RCC 7860 (cell line): ENCODE measurements around the gene GRAMD2A.
A peak's percentile ranks its signal among the peaks of the same experiment; 100 is the strongest.

Experiments used
- DNase-seq: peaks from one replicate; pipeline ENCODE4 v3.0.0-alpha.2; 2015; ENCODE audit warnings: low spot score
- FAIRE-seq: peaks from 2 replicates; lab custom pipeline; 2012; peaks lifted over from hg19 to GRCh38; lab: Jason Lieb, UNC

Gene GRAMD2A

DNA sequence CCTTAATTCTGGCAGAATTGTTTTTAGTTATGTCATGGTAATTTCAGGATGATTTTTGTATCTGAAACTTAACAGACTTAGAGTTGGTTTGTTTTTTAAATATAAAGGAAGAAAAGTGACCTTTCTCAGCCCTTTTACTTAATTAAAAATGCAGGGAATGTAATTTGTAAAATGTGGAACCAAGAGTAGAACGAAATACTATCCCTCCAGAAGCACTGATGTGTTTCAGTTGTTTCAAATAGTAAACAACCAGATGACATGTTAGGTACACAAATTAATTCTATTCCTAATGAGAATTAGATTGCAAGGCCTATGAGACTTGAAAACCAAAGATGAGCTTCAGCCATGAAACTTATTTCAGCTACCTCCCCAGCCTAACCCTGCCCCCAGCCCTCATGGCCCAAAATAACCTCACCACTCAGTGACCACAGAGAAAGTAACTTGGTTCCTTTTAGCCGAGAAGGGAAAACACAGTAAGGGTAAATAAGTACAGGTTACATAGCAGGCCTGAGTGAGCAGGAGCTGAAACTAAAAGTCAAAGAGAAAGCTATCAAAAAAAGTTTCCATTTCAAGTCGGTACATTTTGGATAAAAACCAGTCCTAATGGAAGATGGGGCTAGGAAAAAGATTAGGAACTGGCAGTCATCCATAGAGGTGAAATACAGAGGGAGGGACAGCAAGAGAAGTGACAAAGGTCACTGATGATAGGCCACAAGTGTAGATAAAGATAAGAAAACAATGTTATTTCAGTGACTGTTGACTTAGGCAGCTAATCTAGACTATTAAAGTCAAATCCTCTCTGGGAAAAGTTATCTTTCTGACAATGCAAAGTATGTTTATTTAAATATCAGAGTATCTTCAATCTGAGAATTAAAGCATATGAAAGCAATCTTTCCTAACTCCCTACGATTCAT, 56.2 kb downstream of the GRAMD2A start:
- FAIRE-seq (peak; percentile 18), DNase-seq (no peak)

DNA sequence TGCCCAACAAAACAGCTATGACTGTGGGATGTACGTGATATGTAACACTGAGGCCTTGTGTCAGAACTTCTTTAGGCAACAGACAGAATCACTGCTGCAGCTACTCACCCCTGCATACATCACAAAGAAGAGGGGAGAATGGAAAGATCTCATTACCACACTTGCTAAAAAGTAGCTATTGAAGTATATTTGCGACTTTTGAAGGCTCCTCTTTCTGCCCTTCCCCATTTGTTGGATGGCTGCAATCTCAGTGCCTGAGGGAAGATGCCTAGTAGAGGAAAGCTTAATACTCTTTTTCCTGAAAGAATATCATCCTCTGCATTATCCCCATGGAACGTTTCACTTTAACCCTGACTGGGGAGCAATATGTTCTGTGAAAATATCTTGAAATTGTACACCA, 57.5 kb downstream of the GRAMD2A start:
- FAIRE-seq (no peak), DNase-seq (no peak)

- DNase-seq (no peak), FAIRE-seq (no peak)
Observed at GRCh38 chr15:72139667-72140066, 57.9 kb downstream of the GRAMD2A start.

- FAIRE-seq (peak; percentile 7), DNase-seq (no peak)
Observed at GRCh38 chr15:72136170-72137051, 61.2 kb downstream of the GRAMD2A start.

GRCh38 chr15:72135719-72136118, 61.9 kb downstream of the GRAMD2A start:
- no peak for FAIRE-seq
- no peak for DNase-seq

DNA sequence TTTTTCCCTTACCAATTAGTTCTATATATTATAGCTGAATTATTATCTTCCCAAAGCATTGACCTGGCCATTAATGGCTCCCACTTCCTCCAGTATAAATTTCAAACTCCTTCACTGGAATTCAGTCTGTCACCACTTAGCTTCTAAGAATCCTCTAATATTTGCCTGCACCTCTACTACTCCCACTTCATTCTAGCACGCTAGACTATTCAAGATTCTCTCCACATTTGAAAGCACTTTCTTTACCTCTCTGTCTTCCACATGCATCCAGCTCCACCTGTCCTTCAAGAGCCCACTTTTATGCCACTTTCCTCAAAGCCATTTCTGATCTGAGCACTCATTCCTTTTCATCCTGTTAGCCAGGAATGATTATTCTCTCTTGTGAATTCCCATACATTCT, 64.4 kb downstream of the GRAMD2A start:
- DNase-seq = no peak
- FAIRE-seq = no peak

GRCh38 chr15:72131922-72132321, 65.7 kb downstream of the GRAMD2A start:
- DNase-seq = no peak
- no peak for FAIRE-seq

DNA sequence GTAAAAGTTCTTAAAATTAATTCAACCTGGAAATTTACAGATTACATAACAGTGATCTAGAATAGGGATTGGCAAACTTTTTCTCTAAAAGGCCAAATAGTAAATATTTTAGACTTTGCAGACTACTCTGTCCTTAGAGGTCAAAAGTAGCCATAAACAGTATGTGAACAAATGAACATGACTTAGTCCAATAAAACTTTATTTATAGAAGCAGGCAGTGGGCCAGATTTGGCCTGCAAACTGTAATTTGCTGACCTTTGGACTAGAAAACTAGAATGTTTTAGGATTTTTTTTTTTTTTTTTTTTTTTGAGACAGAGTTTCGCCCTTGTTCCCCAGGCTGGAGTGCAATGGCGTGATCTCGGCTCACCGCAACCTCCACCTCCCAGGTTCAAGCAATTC, 67.3 kb downstream of the GRAMD2A start:
- FAIRE-seq = no peak
- DNase-seq = no peak

DNA sequence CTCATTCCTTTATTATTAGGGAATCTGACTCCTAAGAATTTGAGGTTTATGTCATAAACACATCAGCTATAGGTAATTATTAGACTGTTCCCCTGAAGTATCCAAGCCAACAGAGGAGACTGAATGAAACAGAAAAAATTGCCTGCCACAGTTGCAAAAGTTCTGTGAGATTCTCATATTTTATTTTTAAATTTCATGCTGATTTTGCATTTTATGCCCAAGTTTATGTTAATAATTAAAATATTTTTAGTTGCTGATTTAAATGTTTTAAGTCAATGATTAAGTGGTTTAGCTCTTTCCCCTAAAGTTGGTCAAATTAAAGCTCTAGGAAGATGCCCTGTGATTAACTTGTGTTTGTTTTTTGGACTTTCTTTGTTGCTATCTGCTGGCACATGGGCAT, 69.2 kb downstream of the GRAMD2A start:
- FAIRE-seq (no peak), DNase-seq (no peak)

GRCh38 chr15:72127724-72128322, 69.8 kb downstream of the GRAMD2A start:
- FAIRE-seq (no peak), DNase-seq (no peak)

GRCh38 chr15:72124218-72124617, 73.4 kb downstream of the GRAMD2A start:
- no peak for FAIRE-seq

GRCh38 chr15:72118017-72118978, 79.3 kb downstream of the GRAMD2A start, which contains the start of the genes MYO9A and SENP8:
Gene MYO9A (minus strand): TSS chr15:72118150. CDS start chr15:72046563, 71,587 bp downstream.
Gene SENP8 (plus strand): TSS chr15:72118403. CDS start chr15:72139624, 21,221 bp downstream.
- DNase-seq (peak; percentile 96), FAIRE-seq (peak; percentile 66)

More at GRCh38 chr15:72124218-72124617, 73.4 kb downstream of the GRAMD2A start:
- DNase-seq = no peak

GRCh38 chr15:72117486-72118016, 80.0 kb downstream of the GRAMD2A start:
- FAIRE-seq (no peak), DNase-seq (peak; percentile 23)

DNA sequence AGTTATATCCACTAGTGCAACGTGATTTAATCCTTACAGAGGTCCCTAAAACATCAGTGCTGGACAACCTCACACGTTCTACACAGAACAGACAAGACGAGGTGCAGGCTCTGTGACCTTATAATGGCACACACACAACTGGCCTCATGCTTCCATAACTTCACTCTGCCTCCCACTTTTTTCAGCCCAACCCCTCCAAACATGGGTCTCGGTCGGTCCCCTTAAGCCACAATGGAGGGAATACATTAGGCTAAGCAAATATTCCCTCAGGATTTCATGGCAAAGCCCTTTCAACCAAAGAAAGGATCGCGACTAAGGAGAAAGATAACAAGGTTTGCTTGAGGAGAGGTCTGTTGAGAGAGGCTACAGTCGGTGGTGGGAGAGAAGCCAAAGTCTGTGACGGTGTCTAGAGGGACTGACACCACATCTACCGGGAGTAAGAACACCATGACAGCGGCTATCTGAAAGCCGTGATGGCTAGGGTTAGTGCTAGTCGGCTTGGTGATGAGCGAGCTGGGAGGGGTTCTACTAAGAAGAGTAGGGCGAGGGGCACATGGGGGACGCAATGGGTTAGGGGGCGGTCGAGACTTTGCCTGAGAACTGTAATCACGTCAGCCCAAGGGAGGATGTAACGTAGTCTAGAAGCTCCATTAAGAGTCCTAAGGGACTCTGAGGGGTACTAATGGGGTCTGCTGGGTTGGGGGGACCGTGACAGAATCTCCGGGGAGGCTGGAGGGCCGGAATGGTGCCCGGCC, 80.7 kb downstream of the GRAMD2A start:
- DNase-seq = peak; percentile 3

DNA sequence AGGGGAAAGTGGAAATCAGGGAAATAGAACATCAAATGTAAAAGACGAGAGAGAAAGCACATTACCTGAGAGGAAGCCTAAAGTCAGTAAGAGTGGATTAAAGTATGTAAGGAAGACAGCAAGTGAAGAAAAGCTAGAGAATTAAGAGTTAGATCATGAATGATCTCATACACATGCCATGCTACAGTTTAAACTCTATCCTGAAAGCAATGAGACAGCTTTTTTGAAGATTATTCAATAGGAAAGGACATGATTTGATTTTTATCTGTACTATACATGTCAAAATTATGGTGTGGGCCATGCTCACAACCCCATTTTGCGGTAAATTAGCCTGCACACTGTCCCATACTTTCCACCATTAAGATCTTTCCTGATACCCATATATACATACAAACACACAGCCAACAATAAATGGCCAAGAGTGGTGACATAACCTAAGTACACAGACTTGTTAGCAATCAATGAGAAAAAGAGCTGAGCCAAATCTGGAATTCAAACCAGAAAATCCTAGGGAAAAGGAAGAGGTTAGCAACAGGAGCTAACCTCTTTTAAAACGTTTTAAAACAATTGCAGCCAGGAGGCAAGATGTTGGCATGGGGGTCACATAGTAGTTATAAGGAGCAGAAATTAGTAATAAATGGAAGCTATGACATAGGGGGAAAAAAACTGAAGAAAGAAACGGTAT, 84.1 kb downstream of the GRAMD2A start:
- FAIRE-seq (no peak), DNase-seq (peak; percentile 3)

More for the DNA sequence above, 80.7 kb downstream of the GRAMD2A start:
- FAIRE-seq = no peak

GRCh38 chr15:72112805-72113204, 84.8 kb downstream of the GRAMD2A start:
- no peak for FAIRE-seq
- DNase-seq = no peak

DNA sequence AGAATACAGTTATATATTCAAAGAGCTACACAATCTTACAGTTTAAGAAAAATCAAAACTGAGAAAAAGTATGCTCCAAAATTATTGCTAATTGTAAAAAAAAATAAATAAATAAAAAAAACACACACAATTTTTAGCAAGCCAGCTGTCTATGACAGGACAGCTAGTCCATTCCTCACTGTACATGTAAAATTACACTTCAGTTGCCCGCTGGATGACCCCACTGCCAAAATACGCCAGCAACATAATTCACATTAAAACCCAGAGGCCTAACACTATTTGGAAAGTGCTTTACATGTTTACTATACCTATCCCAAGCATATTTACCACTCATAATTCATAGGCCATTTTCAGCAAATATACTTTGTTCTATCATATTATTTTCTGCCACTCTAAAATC, 85.5 kb downstream of the GRAMD2A start:
- no peak for FAIRE-seq
- peak; percentile 1 for DNase-seq

GRCh38 chr15:72110355-72110754, 87.2 kb downstream of the GRAMD2A start:
- DNase-seq (no peak), FAIRE-seq (no peak)
